NCI-H82 treated with DMSO at 0.1 percent for 48 hours (cell line): ENCODE results near the gene GALNT7.
A peak's percentile ranks its signal among the peaks of the same experiment; 100 is the strongest.
"Not testable (repeated sequence)": the region's sequence is repeated elsewhere in the genome, so short reads cannot be mapped to it uniquely, and the experiment has no call there.

Experiments
- DNase-seq: peaks from one replicate; lab custom pipeline; 2025; ENCODE audit not compliant: unreplicated experiment; lab: John Stamatoyannopoulos, UW

The GALNT7 gene

GRCh38 chr4:173168396-173169177 lies at the start of gene GALNT7:
Gene GALNT7, plus strand, starts transcription at chr4:173168811. Its CDS starts 25 bp downstream, at chr4:173168836.
- DNase-seq, result peak; percentile 4

- DNase-seq, result not testable (repeated sequence)
Observed at GRCh38 chr4:173118819-173119218, 49.8 kb upstream of the GALNT7 start.

GRCh38 chr4:173119818-173120217 lies 48.8 kb upstream of the GALNT7 start:
- DNase-seq, result no peak

- no peak for DNase-seq
Observed at GRCh38 chr4:173121076-173121561, 47.5 kb upstream of the GALNT7 start.

GRCh38 chr4:173124209-173124865 lies 44.3 kb upstream of the GALNT7 start:
- no peak for DNase-seq

- DNase-seq, result no peak
Observed at GRCh38 chr4:173125216-173125812, 43.3 kb upstream of the GALNT7 start.

- no peak for DNase-seq
Observed at GRCh38 chr4:173128199-173128890, 40.3 kb upstream of the GALNT7 start.

- no peak for DNase-seq
Observed at GRCh38 chr4:173130687-173131086, 37.9 kb upstream of the GALNT7 start.

- no peak for DNase-seq
Observed at GRCh38 chr4:173134426-173134825, 34.2 kb upstream of the GALNT7 start.

- no peak for DNase-seq
Observed at GRCh38 chr4:173135241-173135847, 33.3 kb upstream of the GALNT7 start.

- no peak for DNase-seq
Observed at GRCh38 chr4:173138624-173139023, 30.0 kb upstream of the GALNT7 start.

- no peak for DNase-seq
Observed at GRCh38 chr4:173139561-173139960, 29.1 kb upstream of the GALNT7 start.

- no peak for DNase-seq
Observed at GRCh38 chr4:173145131-173145530, 23.5 kb upstream of the GALNT7 start.

GRCh38 chr4:173146456-173146855 lies 22.2 kb upstream of the GALNT7 start:
- DNase-seq, result no peak

- no peak for DNase-seq
Observed at GRCh38 chr4:173151496-173151895, 17.1 kb upstream of the GALNT7 start.

GRCh38 chr4:173152104-173152503 lies 16.5 kb upstream of the GALNT7 start:
- no peak for DNase-seq

- no peak for DNase-seq
Observed at GRCh38 chr4:173153445-173153844, 15.2 kb upstream of the GALNT7 start.

- no peak for DNase-seq
Observed at GRCh38 chr4:173159791-173160190, 8.8 kb upstream of the GALNT7 start.

GRCh38 chr4:173160871-173161270 lies 7.7 kb upstream of the GALNT7 start:
- DNase-seq, result no peak

- DNase-seq, result no peak
Observed at GRCh38 chr4:173161311-173161710, 7.3 kb upstream of the GALNT7 start.

- DNase-seq, result no peak
Observed at GRCh38 chr4:173165706-173166105, 2.9 kb upstream of the GALNT7 start.
